Astrocyte of the cerebellum (primary cell): Measurements from ENCODE around the gene RSAD2.

Experiments used
- DNase-seq: peaks from one replicate; pipeline ENCODE4 v3.0.0-alpha.2; 2011; ENCODE audit warnings: low read depth
- H3K4me3 ChIP-seq: 2 replicates; pipeline ENCODE4 v1.5.1; 2011; ENCODE audit warnings: mild to moderate bottlenecking, low read depth, low read length, moderate library complexity
- CTCF ChIP-seq: IDR thresholded peaks from 2 replicates; pipeline ENCODE4 v1.5.1; 2012; ENCODE audit warnings: low read length, low read depth, moderate library complexity, mild to moderate bottlenecking; ENCODE audit errors: missing control alignments
- in situ Hi-C: cut with HindIII; loops from 2 replicates; pipeline ENCODE4 v1.10.0; 2017; ENCODE audit warnings: low sequenced_read_pairs

Gene RSAD2

GRCh38 chr2:6916736-6917070 lies 39.1 kb downstream of the RSAD2 start:
- TF ChIP-seq CTCF, result no peak
- H3K4me3 ChIP-seq, result peak overlapping the region; percentile 25
- in situ Hi-C loops, result loop anchor here (10.0 kb wide), 1 partner anchor 108 kb away; no protein-coding TSS in a partner anchor
- DNase-seq, result no peak

DNA sequence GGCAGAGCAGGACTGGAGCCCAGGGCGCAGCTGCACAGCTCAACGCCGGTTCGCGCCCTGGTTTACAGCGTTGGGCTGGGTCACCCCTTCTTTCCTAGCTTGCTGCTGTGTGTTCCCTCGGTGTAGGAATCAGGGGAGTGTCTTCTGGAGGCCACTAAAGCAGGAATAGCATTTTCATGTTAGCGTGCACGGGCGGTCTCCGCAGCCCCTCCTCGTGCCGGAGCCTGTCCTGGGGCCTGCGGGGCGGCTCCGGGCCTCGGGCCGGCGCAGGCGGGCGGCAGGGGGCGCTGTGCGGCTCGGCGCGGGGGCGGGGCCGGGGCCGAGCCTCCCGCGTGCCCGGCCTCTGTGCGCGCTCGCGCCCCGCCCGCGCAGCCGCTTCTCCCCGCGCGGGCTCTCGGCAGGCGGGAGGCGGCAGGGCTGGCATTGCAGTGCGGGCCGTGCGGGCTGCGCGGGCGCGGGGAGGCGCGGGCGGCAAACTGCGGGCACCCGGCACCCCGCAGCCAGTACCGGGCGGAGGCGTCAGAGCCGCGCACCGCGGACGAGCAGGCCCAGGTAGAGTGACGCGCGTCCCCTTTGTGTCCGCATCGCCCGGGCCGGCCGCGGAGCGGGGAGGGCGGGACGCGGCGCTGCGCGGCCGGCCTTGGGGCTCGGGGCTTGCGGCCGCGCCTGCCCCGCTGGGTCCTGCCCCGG lies 39.6 kb downstream of the RSAD2 start, which contains the start of gene RNF144A:
RNF144A (plus strand) TSS at position 342 of the 690 bp plus-strand sequence. CDS start 79,515 bp downstream, outside the sequence.
- H3K4me3 ChIP-seq, result peak within 1 kb of the TSS; percentile 78
- peak; percentile 42 for TF ChIP-seq CTCF
- in situ Hi-C loops, result loop anchor here (10.0 kb wide), 1 partner anchor 108 kb away; no protein-coding TSS in a partner anchor
- no peak for DNase-seq

DNA sequence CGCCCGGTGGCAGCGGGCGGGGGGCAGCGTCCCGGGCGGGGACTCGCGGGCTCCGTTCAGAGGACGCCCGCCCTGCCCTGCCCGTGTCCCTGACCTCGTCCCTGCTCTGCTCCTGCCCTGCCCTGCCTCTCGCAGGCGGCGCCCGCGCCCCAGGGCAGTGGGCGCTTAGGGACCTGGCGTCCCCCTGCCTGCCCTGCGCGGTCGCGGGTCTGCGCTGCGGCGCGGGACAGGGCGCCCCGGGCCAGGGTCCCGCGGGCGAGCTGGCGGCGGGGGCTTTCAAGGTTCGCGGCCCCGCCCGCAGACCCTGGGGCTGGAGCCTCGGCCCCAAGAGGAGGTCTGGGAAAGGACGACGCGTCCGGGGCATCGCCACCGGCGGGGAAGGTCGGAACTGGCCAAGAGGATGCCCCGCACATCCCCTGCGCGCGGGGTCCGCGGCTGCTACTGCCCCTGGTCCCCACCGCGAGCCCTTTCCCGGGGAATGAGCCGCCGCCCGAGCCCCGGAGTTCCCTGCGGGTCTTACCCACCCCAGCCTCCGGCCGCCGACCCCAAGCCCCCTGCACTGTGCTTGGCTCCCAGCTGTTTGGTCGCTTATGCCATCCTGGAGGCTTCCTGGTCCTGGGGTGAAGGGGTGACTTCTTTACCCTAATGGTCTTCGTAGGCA lies 40.3 kb downstream of the RSAD2 start:
- no peak for DNase-seq
- no peak for TF ChIP-seq CTCF
- H3K4me3 ChIP-seq, result peak overlapping the region; percentile 78
- in situ Hi-C loops, result loop anchor here (10.0 kb wide), 1 partner anchor 107 kb away; no protein-coding TSS in a partner anchor

GRCh38 chr2:6919901-6920742 lies 42.5 kb downstream of the RSAD2 start:
- peak; percentile 3 for TF ChIP-seq CTCF
- in situ Hi-C loops, result loop anchor here (10.0 kb wide), 1 partner anchor 105 kb away; no protein-coding TSS in a partner anchor
- DNase-seq, result no peak
- H3K4me3 ChIP-seq, result no peak overlapping the region

GRCh38 chr2:6920743-6921064 lies 43.1 kb downstream of the RSAD2 start:
- in situ Hi-C loops, result no loop called here
- DNase-seq, result no peak
- TF ChIP-seq CTCF, result no peak
- no peak overlapping the region for H3K4me3 ChIP-seq

- no peak overlapping the region for H3K4me3 ChIP-seq
- in situ Hi-C loops, result no loop called here
- TF ChIP-seq CTCF, result no peak
- no peak for DNase-seq
These were observed 43.8 kb downstream of the RSAD2 start for GRCh38 chr2:6921321-6921922.
